Neural cell (in vitro differentiated cells): Measurements from ENCODE around the gene GSTT2. TPM values are rescaled to one million over a fixed set of nuclear protein-coding genes. Genes with fewer than 3 reads are reported as not detected.

Source experiments
- H2AFZ ChIP-seq: fragments of 200-600, 300-800 bp; sonication (generic), shearing (Covaris generic); 2 replicates; pipeline ENCODE4 v1.6.0; 2014; ENCODE audit warnings: low read depth, mild to moderate bottlenecking, antibody characterized with exemption, low read length, moderate library complexity
- H3F3A ChIP-seq: fragments of 200-600 bp; shearing (Covaris generic); 2 replicates; pipeline ENCODE4 v1.6.1; 2016; ENCODE audit warnings: mild to moderate bottlenecking, moderate library complexity, mixed read lengths, antibody characterized with exemption, low read length; ENCODE audit not compliant: insufficient read depth, poor library complexity, severe bottlenecking
- H3K27ac ChIP-seq: fragments of 200-600, 300-800 bp; sonication (generic), shearing (Covaris generic); 2 replicates; pipeline ENCODE4 v1.5.1; 2014; ENCODE audit warnings: mild to moderate bottlenecking, low read length, moderate library complexity
- H3K27me3 ChIP-seq: fragments of 300-800, 200-600 bp; sonication (generic), shearing (Covaris generic); 2 replicates; pipeline ENCODE4 v1.6.0; 2014; ENCODE audit warnings: mild to moderate bottlenecking, low read depth, low read length, moderate library complexity; ENCODE audit not compliant: insufficient read depth
- H3K36me3 ChIP-seq: fragments of 300-800, 200-600 bp; sonication (generic), shearing (Covaris generic); 2 replicates; pipeline ENCODE4 v1.5.1; 2014; ENCODE audit warnings: mild to moderate bottlenecking, antibody characterized with exemption, low read length, moderate library complexity; ENCODE audit not compliant: insufficient read depth
- H3K4me2 ChIP-seq: fragments of 300-800, 200-600 bp; sonication (generic), shearing (Covaris generic); 2 replicates; pipeline ENCODE4 v1.6.0; 2014; ENCODE audit warnings: mild to moderate bottlenecking, low read length
- H3K4me3 ChIP-seq: fragments of 300-800, 200-600 bp; sonication (generic), shearing (Covaris generic); 2 replicates; pipeline ENCODE4 v1.5.1; 2014; ENCODE audit warnings: mild to moderate bottlenecking, low read length, moderate library complexity
- H3K79me2 ChIP-seq: fragments of 200-600 bp; shearing (Covaris generic); replicated peaks from 2 replicates; pipeline ENCODE4 v1.6.0; 2014; ENCODE audit warnings: mild to moderate bottlenecking, low read length, moderate library complexity; ENCODE audit not compliant: insufficient read depth
- H3K9ac ChIP-seq: fragments of 300-800, 200-600 bp; sonication (generic), shearing (Covaris generic); 2 replicates; pipeline ENCODE4 v1.6.1; 2016; ENCODE audit warnings: mild to moderate bottlenecking, low read length, mixed read lengths
- H3K9me2 ChIP-seq: fragments of 200-600 bp; shearing (Covaris generic); 2 replicates; pipeline ENCODE4 v1.6.1; 2016; ENCODE audit warnings: mild to moderate bottlenecking, low read length, mixed read lengths; ENCODE audit not compliant: insufficient read depth
- H3K9me3 ChIP-seq: fragments of 200-600, 300-800 bp; sonication (generic), shearing (Covaris generic); 2 replicates; pipeline ENCODE4 v1.6.1; 2016; ENCODE audit warnings: mild to moderate bottlenecking, mixed run types, low read length, moderate library complexity, mixed read lengths
- H4K20me1 ChIP-seq: fragments of 200-600 bp; shearing (Covaris generic); 2 replicates; pipeline ENCODE4 v1.6.1; 2016; ENCODE audit warnings: mild to moderate bottlenecking, mixed run types; ENCODE audit not compliant: insufficient read depth
- EP300 ChIP-seq: fragments of 450-650 bp; conservative IDR thresholded peaks from 2 replicates; pipeline ENCODE4 v1.6.1; 2014; ENCODE audit warnings: antibody characterized with exemption, mild to moderate bottlenecking, moderate library complexity; ENCODE audit not compliant: poor library complexity, severe bottlenecking
- EZH2 ChIP-seq: fragments of 200-600, 300-800 bp; shearing (Covaris generic), sonication (generic); IDR thresholded peaks from 2 replicates; pipeline ENCODE4 v1.6.1; 2014; ENCODE audit warnings: antibody characterized with exemption, low read length, borderline replicate concordance, mild to moderate bottlenecking; ENCODE audit not compliant: insufficient read depth, poor library complexity, severe bottlenecking
- MXI1 ChIP-seq: fragments of 450-650 bp; conservative IDR thresholded peaks from 2 replicates; pipeline ENCODE4 v1.6.1; 2014; ENCODE audit warnings: antibody characterized with exemption, mild to moderate bottlenecking; ENCODE audit not compliant: poor library complexity, severe bottlenecking
- POLR2AphosphoS5 ChIP-seq: IDR thresholded peaks from 2 replicates; pipeline ENCODE4 v1.6.1; 2012
- RAD21 ChIP-seq: fragments of 450-650 bp; conservative IDR thresholded peaks from 2 replicates; pipeline ENCODE4 v1.6.1; 2014; ENCODE audit warnings: antibody characterized with exemption, mild to moderate bottlenecking, moderate library complexity
- SMC3 ChIP-seq: fragments of 450-650 bp; conservative IDR thresholded peaks from 2 replicates; pipeline ENCODE4 v1.6.1; 2014; ENCODE audit warnings: antibody characterized with exemption, mild to moderate bottlenecking, moderate library complexity; ENCODE audit not compliant: poor library complexity
- TAF1 ChIP-seq: IDR thresholded peaks from 2 replicates; pipeline ENCODE4 v1.6.1; 2012; ENCODE audit warnings: low read depth
- polyA plus RNA-seq: library from polyadenylated mRNA; depleted of rRNA; stranded (reverse); fragments of >200 nt; gene quantifications from 2 replicates; pipeline ENCODE4 v1.2.3, GENCODE V29; 2014
- TF ChIP-seq, protein P1 (sequence below): fragments of 450-650 bp; IDR thresholded peaks from 2 replicates; pipeline ENCODE4 v1.5.1; 2014; ENCODE audit warnings: antibody characterized with exemption, mild to moderate bottlenecking, moderate library complexity; ENCODE audit not compliant: poor library complexity, severe bottlenecking
- TF ChIP-seq, protein P2 (sequence below): IDR thresholded peaks from 2 replicates; pipeline ENCODE4 v1.6.1; 2012; ENCODE audit warnings: borderline replicate concordance

The GSTT2 gene
- polyA plus RNA-seq, 1 donor from 2014 or later: not detected

DNA sequence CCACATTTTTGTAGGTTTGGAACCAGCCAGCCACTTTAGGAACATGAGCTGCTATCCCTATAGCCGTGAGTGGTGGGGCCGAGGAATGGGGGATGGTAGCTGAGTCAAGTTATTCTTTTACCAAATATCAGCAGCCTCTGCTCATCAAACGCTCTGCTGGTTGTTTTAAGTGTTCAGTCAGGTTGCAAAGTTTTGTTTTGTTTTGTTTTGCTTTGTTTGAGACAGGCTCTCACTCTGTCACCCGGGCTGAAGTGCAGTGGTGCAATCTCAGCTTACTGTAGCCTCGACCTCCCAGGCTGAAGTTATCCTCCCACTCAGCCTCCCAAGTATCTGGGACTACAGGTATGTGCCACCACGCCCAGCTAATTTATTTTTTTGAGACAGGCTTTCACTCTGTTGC is 45.5 kb downstream of the GSTT2 start:
- H3K79me2 ChIP-seq: peaks cover 17% of the 10 kb centered on the region
- H3K27me3 ChIP-seq: no peaks in the 10 kb centered on the region
- no peak overlapping the region for H3K27ac ChIP-seq
- no peak overlapping the region for H2AFZ ChIP-seq
- no peak overlapping the region for H3K4me2 ChIP-seq
- no peak overlapping the region for H3K9ac ChIP-seq
- H3K9me3 ChIP-seq: no peaks in the 10 kb centered on the region
- H3F3A ChIP-seq: no peaks in the 10 kb centered on the region
- no peaks in the 10 kb centered on the region for H3K36me3 ChIP-seq
- H4K20me1 ChIP-seq: no peaks in the 10 kb centered on the region
- H3K4me3 ChIP-seq: no peak overlapping the region
- no peaks in the 10 kb centered on the region for H3K9me2 ChIP-seq
- TF ChIP-seq EZH2 (no peak), TAF1 (no peak), SMC3 (no peak), EP300 (no peak), RAD21 (no peak), MXI1 (no peak), POLR2AphosphoS5 (no peak)
- TF ChIP-seq, protein P1, sequence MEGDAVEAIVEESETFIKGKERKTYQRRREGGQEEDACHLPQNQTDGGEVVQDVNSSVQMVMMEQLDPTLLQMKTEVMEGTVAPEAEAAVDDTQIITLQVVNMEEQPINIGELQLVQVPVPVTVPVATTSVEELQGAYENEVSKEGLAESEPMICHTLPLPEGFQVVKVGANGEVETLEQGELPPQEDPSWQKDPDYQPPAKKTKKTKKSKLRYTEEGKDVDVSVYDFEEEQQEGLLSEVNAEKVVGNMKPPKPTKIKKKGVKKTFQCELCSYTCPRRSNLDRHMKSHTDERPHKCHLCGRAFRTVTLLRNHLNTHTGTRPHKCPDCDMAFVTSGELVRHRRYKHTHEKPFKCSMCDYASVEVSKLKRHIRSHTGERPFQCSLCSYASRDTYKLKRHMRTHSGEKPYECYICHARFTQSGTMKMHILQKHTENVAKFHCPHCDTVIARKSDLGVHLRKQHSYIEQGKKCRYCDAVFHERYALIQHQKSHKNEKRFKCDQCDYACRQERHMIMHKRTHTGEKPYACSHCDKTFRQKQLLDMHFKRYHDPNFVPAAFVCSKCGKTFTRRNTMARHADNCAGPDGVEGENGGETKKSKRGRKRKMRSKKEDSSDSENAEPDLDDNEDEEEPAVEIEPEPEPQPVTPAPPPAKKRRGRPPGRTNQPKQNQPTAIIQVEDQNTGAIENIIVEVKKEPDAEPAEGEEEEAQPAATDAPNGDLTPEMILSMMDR: no peak
- TF ChIP-seq, protein P2, sequence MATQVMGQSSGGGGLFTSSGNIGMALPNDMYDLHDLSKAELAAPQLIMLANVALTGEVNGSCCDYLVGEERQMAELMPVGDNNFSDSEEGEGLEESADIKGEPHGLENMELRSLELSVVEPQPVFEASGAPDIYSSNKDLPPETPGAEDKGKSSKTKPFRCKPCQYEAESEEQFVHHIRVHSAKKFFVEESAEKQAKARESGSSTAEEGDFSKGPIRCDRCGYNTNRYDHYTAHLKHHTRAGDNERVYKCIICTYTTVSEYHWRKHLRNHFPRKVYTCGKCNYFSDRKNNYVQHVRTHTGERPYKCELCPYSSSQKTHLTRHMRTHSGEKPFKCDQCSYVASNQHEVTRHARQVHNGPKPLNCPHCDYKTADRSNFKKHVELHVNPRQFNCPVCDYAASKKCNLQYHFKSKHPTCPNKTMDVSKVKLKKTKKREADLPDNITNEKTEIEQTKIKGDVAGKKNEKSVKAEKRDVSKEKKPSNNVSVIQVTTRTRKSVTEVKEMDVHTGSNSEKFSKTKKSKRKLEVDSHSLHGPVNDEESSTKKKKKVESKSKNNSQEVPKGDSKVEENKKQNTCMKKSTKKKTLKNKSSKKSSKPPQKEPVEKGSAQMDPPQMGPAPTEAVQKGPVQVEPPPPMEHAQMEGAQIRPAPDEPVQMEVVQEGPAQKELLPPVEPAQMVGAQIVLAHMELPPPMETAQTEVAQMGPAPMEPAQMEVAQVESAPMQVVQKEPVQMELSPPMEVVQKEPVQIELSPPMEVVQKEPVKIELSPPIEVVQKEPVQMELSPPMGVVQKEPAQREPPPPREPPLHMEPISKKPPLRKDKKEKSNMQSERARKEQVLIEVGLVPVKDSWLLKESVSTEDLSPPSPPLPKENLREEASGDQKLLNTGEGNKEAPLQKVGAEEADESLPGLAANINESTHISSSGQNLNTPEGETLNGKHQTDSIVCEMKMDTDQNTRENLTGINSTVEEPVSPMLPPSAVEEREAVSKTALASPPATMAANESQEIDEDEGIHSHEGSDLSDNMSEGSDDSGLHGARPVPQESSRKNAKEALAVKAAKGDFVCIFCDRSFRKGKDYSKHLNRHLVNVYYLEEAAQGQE: no peak

DNA sequence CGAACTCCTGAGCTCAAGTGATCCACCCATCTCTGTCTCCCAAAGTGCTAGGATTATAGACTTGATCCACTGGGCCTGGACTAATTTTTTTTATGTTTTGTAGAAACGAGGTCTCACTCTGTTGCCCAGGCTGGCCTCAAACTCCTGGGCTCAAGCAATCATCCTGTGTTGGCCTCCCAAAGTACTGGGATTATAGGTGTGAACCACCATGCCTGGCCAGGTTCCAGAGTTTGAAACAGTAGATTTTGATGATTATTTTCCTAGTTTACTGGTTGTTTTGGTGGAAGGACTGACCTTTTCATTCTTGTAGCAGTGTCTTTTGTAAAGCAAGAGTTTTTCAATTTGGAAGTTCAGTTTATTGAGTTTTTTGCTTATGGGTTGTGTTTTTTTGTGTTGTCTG is 46.1 kb downstream of the GSTT2 start:
- Histone ChIP-seq H4K20me1 (no peaks in the 10 kb centered on the region), H3K9me3 (no peaks in the 10 kb centered on the region), H3K9me2 (no peaks in the 10 kb centered on the region)

More for the DNA sequence above, 46.1 kb downstream of the GSTT2 start:
- Histone ChIP-seq H3K27ac (no peak overlapping the region), H3K9ac (no peak overlapping the region), H3K36me3 (no peaks in the 10 kb centered on the region), H3K79me2 (peaks cover 13% of the 10 kb centered on the region), H3F3A (no peaks in the 10 kb centered on the region), H3K4me2 (no peak overlapping the region), H2AFZ (no peak overlapping the region), H3K27me3 (no peaks in the 10 kb centered on the region), H3K4me3 (no peak overlapping the region)
- TF ChIP-seq, protein P2: no peak
- no peak for TF ChIP-seq EP300
- no peak for TF ChIP-seq SMC3
- TF ChIP-seq MXI1: no peak
- TF ChIP-seq RAD21: no peak
- TF ChIP-seq TAF1: no peak
- TF ChIP-seq POLR2AphosphoS5: no peak
